ENCODE measurements around the gene JMJD1C. TPM values are rescaled to one million over a fixed set of nuclear protein-coding genes. Genes with fewer than 3 reads are reported as not detected.
A peak's percentile ranks its signal among the peaks of the same experiment; 100 is the strongest.
"Not testable (repeated sequence)": the region's sequence is repeated elsewhere in the genome, so short reads cannot be mapped to it uniquely, and the experiment has no call there.

JMJD1C gene
- total RNA-seq, 1 experiment from 2014 or later, result 57.9 TPM

DNA sequence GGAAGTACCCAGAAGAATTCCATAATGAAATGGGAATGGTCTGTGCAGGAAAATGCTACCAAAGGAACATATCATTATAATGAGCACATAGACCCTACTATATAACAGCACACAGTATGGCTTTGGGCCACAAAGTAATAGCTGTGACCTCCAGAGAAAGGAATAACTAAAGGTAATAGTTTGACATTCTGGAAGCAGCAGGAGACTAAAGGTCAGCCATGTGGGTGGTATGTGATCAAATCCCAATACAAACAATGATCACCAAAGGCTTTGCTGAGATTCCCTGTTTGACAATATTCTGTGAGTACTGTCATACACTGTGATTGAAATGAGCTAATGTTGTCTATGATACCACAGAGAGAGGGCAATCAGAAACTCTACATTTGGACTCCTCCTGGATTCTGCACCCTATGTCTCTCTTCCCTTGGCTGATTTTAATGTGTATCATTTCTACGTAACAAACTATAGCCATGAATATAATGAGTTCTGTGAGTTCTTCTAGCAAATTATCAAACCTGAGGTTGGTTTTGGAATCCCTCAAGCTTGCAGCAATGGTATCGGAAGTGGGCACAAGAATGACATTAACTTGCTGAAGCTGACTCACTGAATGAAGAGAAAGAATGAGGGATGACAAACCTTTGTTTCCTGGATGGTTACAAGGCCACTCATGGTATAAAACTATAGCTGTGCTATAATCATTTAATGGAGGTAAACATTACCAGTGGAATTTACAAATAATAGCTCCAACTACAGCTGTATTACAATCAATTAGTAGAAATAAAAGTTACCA is 99.6 kb downstream of the JMJD1C start:
- DNase-seq (ENCODE audit: low read depth), result peak; percentile 37

DNA sequence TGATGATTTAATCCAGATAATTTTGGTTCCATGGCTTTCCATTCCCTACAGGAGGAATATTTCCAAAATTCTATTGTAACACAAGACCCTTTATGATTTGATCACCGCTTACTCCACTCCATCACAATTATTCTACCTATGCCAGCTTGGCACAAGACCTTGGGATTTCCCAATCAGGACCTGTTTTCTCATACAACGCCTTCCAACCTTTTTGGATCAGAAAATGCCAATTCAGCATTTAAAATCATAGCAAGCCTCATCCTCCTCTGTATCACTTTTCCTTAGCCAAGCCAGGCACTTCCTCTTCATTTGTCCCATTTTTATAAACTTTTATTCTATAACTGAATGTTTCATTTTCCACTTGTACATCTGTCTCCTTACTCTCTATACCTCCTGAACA is 100.9 kb downstream of the JMJD1C start:
- no peak for DNase-seq (ENCODE audit: low read depth)

DNA sequence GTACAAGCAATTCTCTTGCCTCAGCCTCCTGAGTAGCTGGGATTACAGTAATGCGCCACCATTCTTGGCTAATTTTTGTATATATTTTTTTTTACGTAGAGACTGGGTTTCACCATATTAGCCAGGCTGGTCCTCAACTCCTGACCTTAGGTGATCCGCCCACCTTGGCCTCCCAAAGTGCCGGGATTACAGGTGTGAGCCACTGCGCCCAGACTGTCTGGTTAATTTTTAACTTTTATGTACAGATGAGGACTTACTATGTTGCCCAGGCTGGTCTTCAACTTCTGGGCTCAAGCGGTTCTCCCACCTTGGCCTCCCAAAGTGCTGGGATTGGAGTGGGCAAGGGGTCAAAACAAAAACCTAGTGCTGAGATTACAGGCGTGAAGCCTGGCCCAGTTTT is 101.8 kb downstream of the JMJD1C start:
- no peak for DNase-seq (ENCODE audit: low read depth)

DNA sequence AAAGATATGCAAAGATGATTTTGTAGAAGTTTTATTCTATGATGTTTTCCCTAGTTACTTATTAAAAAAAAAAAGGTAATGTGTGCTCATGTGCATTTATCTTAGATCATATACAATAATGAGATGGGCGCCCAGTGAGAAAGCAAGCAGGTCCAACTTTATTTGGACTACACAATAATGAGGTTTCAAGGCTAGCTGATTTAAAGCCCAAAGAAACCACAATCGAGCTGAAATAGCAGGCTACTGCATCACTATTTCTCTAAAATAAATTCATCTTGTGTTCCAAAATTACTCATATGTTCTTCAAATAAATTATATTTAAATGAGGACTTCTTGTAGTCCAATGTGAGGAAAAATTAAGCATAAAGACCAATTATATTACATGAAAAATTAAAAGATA is 110.1 kb downstream of the JMJD1C start:
- no peak for DNase-seq (ENCODE audit: low read depth)

DNA sequence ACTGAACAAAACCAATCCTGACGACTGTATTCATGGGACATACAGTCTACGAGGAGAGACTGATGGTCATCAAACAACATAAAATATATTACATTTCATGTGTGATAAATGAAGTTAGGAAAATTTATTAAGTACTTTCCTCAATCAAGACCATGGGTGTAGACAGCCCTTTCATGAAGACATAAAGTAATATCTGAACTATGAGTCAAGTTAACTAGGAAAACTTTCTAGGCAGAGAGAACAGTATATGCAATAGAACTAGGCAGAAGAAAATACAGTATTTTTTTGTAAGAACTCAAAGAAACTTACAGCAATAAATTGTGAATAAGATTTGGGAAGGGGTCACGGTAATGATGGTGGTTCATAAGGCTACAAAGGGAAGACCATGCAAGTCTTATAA is 112.8 kb downstream of the JMJD1C start:
- DNase-seq (ENCODE audit: low read depth), result no peak

DNA sequence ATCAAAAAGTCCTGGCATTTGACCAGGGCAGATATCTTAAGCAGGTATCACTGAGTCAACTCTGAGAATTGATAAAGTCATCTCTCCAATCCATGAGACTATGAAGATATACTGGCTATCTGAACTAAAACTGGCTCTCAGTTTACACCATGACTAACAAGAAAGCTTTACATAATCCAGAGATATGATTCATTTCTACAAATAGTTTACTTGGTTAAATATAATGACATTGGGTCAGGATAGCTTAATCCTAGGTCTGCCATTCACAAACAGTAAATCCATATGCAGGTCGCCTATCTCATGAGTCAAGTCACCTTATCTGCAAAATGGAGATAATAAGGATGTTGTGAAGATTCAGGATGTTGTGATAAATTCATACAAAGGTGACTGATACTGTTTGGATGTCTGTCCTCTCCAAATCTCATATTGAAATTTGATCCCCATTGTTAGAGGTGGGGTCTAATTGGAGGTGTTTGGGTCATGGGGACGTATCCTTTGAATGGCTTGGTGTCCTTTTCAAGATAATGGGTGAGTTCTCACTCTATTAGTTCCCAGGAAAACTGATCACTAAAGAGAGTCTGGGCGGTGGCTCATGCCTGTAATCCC is 117.4 kb downstream of the JMJD1C start:
- DNase-seq (ENCODE audit: low read depth), result no peak

DNA sequence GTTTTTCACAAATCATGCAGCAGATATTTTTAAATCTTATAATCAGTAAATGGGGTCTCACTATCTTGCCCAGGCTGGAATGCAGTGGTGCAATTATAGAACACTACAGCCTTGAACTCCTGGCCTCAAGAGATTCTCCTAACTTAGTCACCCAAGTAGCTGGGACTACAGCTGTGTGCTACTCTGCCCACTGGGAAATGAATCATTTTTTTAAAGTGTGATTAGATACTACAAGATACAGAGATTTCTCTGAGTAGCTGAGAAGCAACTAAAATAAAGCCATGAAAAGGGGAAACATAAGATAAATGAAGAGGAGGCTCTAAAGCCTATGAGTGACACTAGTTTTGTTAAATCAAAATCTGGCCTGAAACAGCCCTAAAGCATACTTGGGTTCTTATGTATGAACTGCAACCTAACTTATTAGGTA is 119.7 kb downstream of the JMJD1C start:
- DNase-seq (ENCODE audit: low read depth), result peak; percentile 4

DNA sequence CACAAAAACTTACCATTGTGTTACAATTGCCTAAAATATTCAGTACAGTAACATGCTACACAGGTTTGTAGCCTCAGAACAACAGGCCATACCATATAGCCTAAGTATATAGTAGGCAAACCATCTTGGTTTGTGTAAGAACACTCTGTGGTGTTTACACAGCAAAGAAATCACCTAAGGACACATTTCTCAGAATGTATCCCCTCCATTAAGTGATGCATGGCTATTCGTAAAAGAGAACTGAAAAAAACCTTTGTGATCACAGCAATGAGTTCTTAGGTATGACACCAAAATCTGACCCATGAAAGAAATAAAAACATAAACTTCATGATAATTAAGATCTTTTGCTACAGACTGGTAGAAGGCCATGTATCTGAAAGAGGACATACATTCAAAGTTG is 121.5 kb downstream of the JMJD1C start:
- no peak for DNase-seq (ENCODE audit: low read depth)

DNA sequence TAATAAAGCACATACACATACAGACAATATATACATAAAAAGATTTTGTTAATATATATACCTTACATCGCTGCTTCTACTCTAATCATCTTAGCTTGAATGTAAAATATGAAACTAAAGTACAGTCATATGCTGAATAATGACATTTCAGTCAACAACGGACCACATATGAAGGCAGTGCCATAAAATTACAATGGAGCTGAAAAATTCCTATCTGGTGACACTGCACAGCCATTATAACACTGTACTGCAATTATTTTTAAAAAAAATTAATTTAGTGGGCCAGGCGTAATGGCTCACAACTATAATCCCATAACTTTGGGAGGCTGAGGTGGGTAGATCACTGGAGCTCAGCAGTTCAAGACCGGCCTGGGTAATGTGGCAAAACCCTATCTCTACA is 122.3 kb downstream of the JMJD1C start:
- no peak for DNase-seq (ENCODE audit: low read depth)

DNA sequence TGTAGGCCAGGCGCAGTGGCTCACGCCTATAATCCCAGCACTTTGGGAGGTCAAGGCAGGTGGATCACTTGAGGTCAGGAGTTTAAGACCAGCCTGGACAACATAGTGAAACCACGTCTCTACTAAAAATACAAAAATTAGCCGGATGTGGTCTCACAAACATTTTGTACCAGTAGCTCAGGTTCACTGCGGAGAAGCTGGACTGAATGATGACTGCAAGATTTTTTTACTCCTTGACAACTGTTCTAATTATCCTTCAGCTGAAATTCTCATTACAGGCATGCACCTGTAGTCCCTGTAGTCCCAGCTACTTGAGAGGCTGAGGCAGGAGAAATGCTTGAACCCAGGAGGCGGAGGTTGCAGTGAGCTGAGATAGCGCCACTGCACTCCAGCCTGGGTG is 126.1 kb downstream of the JMJD1C start:
- not testable (repeated sequence) for DNase-seq (ENCODE audit: low read depth)

DNA sequence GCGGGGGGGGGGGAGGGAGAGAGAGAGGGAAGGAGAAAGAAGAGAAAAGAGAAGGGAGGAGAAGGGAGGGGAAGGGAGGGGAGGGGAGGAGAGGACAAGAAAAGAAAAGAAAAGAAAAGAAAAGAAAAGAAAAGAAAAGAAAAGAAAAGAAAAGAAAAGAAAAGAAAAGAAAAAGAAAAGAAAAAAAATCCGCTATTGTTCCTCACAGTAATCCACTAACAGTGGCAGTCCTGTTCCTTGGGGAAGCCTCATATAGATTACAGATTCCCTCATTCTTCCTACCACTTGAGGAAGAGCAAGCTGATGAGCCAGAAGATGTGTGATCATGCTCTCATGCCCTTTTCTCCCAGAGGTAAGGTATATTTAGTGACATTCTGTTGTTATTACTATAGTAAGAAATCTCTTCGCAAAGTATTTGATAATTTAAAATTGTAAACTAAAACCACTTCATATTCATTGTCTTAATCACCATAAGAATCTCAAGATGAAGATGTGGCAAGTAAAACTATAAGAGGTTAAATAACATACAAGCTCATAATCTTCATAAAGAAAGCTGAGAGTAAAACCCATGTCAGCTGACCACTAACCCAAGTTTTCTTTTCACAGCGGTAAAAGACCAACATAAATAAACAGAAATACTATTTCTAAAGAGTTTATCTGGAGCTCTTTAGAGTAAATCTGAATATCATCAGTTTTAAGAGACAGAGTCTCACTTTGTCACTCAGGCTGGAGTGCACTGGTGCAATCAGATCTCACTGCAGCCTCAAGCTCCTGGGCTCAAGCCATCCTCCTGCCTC is 128.1 kb downstream of the JMJD1C start:
- no peak for DNase-seq (ENCODE audit: low read depth)

DNA sequence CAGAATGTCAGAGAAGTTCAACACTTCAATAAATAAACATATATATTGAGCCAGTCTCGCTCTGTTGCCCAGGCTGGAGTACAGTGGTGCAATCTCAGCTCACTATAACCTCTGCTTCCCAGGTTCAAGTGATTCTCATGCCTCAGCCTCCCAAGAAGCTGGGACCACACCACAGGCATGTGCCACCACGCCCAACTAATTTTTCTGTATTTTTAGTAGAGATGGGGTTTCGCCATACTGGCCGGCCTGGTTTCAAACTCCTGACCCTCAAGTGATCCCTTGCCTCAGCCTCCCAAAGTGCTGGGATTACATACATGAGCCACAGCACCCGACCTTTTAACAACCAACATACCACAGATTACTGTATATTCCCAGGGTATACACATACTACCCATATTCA is 134.2 kb downstream of the JMJD1C start:
- no peak for DNase-seq (ENCODE audit: low read depth)

DNA sequence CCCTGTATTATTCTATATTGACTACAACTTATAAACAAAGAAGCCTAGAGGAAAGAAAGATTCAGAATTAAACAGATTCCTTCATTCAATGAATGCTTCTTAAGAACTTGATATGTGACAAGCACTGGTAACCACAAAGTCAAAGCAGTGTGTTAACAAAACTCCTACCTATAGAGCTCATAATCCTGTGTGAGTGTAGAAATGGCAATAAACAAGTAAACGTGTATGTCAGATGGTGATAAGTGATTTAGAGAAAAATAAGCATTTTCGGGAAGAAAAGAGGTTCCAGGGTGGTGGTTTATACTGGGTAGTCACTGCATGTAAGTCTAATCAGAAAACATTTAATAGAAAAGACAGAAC is 141.3 kb downstream of the JMJD1C start:
- DNase-seq (ENCODE audit: low read depth), result no peak

DNA sequence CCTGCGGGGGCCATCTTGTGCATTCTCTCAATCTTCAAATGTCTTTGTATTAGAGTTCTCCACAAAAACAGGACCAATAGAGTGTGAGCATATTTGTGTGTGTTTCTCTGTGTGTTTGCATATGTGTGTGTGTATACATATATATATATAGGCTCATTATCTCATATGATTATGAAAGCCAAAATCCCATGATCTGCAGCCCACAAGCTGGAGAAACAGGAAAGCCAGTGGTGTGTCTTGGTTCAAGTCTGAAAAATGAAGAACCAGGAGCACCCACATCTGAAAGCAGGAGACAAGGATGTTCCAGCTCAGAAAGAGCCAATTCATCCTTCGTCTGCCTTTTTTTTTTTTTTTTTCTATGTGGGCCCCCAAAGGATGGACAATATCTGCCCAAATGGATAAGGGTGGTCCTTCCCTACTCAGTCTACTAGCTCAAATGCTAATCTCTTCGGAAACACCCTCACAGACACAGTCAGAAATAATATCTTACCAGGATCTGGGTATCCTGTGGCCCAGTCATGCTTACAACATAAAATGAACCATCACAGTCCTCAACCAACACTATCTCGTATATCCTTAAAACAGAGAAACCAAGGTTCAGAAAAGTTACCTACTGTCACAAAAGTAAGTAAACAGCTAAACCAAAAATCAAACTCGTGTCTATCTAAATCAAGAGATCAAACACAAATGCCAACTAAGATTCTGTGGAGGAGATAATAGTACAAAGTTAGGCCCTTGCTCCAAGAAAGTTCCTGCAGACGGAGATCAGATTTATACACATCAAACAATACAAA is 141.9 kb downstream of the JMJD1C start:
- DNase-seq (ENCODE audit: low read depth), result no peak

DNA sequence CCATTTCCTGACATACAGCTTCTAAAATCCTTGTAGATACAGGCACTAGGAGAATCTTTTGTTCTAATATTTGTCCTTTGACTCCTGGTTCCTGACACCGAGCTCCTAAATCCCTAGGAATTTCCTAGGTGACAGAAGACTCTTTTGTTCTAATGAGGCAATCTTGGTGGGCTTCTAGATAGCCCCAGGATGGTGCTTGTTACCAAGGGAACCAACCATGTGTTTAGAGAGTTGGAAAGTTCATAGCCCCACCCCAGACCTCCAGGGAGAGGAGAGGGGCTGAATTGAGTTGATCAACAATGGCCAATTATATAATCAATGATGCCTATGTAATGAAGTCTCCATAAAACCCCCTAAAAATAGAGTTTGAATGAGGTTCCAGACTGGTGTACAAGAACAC is 145.1 kb downstream of the JMJD1C start:
- DNase-seq (ENCODE audit: low read depth), result no peak

DNA sequence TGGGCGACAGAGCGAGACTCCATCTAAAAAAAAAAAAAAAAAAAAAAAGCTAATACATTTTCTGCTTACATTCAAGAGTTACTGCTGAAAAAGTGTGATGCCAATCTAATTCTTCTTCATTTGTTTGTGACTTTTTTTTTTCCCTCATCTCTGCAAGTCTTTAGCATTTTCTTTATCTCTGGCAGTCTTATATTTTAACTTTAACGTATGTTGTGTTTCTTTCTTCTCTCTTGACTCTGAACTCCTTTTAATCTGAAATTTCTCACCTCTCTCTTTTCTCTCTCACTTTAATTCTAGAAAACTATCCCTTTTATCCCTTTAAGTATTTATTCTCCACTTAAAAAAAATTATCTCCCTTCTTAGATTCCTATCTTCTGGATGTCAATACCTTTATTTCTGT is 146.5 kb downstream of the JMJD1C start:
- no peak for DNase-seq (ENCODE audit: low read depth)

DNA sequence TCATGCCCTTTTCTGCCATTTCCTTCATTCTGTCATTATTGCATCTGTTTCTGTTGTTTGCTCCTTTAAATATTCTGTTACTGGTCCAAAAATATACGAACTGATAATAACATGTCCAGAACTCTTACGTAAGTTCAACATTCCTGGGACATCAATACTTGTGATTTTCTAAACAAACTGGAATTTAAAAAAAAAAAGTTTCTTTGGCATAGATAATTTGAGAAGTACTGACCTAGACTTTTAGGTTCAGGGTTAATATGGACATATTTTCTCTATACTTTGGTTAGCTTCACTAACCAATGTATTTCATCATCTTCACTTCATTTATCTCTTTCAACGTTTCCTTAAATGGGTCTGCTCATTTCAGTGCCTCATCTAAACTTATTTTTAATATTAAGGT is 147.3 kb downstream of the JMJD1C start:
- no peak for DNase-seq (ENCODE audit: low read depth)

DNA sequence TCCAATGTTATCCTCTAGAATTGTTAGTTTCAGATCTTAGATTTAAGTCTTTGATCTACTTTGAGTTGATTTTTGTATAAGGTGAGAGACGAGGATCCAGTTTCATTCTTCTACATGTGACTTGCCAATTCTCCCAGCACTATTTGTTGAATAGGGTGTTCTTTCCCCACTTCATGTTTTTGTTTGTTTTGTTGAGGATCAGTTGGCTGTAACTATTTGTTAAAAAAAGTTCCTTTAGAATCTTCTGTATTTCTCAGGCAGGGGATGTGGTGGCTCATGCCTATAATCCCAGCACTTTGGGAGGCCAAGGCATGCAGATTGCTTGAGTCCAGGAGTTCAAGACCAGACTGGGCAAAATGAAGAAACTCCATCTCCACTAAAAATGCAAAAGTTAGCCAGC is 151.8 kb downstream of the JMJD1C start:
- no peak for DNase-seq (ENCODE audit: low read depth)

DNA sequence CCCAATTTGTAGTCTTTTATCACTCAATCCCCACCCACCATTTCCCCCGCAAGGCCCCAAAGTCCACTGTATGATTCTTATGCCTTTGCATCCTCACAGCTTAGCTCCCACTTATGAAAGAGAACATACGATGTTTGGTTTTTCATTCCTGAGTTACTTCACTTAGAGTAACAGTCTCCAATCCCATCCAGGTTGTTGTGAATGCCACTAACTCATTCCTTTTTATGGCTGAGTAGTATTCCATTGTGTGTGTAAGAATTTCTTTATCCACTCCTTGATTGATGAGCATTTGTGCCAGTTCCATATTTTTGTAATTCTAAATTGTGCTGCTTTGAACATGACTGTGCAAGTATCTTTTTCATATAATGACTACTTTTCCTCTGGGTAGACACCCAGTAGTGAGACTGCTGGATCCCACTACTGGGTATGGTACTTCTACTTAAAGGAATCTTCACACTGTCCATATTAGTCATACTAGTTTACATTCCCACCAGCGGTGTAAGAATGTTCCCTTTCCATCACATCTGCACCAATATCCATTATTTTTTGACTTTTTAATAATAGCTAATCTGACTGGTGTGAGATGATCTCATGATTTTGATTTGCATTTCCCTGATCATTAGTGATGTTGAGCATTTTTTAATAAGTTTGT is 152.6 kb downstream of the JMJD1C start:
- DNase-seq (ENCODE audit: low read depth), result no peak

DNA sequence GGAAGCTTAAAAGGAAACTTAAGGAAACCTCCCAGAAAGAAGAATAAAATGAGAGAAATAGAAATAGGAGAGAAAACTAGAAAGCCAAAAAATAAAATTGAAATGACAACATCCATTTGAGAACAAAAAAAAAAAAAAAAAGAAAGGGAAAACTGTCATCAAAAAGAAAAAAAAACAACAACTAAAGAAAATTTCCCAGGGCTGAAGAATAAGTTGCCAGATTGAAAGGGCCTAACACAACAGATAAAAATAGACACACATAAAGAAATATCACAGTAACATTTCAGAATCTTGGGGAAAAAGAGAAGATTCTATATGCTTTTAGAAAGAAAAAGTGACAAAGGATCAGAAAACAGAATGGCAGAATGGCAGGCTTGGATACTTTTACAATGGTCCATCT is 157.1 kb downstream of the JMJD1C start:
- no peak for DNase-seq (ENCODE audit: low read depth)

DNA sequence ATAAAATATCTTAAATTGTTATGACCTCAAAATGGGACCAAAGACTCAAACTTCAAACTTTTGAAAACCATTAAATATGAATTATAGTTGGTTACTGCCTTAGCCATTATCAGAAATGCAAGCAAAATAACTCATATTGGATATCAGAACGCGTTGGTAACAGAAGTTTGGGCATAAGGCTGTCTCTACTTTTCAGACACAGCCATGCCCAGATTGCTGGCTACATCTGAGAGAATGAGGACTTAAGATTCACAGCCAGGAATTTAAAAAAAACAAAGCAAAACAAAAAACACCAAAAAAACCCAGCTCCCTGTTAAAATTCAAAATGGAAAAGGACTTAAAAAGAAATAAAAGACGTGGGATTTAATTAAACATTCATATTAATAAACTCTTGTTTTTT is 161.6 kb downstream of the JMJD1C start:
- no peak for DNase-seq (ENCODE audit: low read depth)

DNA sequence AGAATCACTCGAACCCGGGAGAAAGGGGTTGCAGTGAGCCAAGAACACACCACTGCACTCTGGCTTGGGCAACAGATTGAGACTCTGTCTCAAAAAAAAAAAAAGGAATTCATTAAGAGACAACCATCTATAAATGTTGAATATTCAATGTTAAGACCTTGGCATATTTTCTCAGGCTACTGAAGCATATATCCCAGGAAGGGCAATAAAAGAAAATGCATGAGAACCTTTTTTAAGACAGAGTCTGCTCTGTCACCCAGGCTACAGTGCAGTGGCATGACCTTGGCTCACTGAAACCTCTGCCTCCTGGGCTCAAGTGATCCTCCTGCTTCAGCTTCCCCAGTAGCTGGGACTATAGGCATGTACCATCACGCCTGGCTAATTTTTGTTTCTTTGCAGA is 165.0 kb downstream of the JMJD1C start:
- no peak for DNase-seq (ENCODE audit: low read depth)

Measured in Daoy (cell line).